WTC11 (cell line): ENCODE results near the gene TPR.

Source experiments
- CTCF ChIP-seq: fragments of 200-600 bp; IDR thresholded peaks from 2 replicates; pipeline ENCODE4 v1.8.0; 2022; ENCODE audit warnings: antibody characterized with exemption
- USF1 ChIP-seq: sonication (generic); formaldehyde crosslinking; IDR thresholded peaks from 2 replicates; pipeline ENCODE4 v1.8.0; 2022; ENCODE audit warnings: mild to moderate bottlenecking, missing genetic modification reagents
- ZNF416 ChIP-seq: fragments of 250-450 bp; sonication (Bioruptor Pico); IDR thresholded peaks from 2 replicates; pipeline ENCODE4 v1.9.0; 2021; ENCODE audit warnings: mild to moderate bottlenecking, inconsistent platforms

GRCh38 chr1:186418503-186418902 is 43.5 kb upstream of the TPR start:
- TF ChIP-seq CTCF (no peak), USF1 (CRISPR knock-in tag) (no peak), ZNF416 (CRISPR knock-in tag) (no peak)
